Activated CD8-positive, alpha-beta memory T cell treated with anti-CD3 and anti-CD28 coated beads for 24 hours (primary cell): Measurements from ENCODE around the gene LRIT3.

ENCODE experiments used
- DNase-seq: peaks from one replicate; pipeline ENCODE4 v3.0.0-alpha.2; 2020

Gene LRIT3, protein sequence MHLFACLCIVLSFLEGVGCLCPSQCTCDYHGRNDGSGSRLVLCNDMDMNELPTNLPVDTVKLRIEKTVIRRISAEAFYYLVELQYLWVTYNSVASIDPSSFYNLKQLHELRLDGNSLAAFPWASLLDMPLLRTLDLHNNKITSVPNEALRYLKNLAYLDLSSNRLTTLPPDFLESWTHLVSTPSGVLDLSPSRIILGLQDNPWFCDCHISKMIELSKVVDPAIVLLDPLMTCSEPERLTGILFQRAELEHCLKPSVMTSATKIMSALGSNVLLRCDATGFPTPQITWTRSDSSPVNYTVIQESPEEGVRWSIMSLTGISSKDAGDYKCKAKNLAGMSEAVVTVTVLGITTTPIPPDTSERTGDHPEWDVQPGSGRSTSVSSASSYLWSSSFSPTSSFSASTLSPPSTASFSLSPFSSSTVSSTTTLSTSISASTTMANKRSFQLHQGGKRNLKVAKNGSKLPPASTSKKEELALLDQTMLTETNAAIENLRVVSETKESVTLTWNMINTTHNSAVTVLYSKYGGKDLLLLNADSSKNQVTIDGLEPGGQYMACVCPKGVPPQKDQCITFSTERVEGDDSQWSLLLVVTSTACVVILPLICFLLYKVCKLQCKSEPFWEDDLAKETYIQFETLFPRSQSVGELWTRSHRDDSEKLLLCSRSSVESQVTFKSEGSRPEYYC

DNA sequence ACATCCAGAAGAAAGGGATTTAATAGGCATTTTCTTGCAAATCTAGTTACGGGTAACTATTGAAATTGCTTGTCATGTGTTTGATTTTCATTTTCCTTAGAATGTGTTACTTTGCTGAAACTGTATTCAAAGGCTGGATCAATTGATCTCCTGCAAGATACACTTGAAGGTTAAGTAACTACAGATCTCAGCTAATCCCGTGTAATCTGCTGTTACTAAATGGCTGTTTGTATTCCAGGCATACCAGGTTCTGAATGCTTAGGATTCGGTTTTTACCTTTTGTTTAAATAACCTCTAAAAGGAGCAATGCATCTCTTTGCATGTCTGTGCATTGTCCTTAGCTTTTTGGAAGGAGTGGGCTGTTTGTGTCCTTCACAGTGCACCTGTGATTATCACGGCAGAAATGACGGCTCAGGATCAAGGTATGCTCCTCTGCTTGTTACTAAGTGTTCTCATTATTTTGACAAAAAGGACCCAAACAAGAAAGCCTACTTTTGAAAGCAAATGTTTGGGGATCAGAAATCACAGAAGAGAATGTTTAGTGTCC is at the start of gene LRIT3:
TSS of gene LRIT3 (plus strand) at position 212 of the 547 bp plus-strand sequence. CDS start at position 307, 95 bp downstream.
- no peak for DNase-seq

- DNase-seq: no peak
These were observed 49.0 kb upstream of the LRIT3 start for GRCh38 chr4:109798866-109799265.

GRCh38 chr4:109801099-109801789 is 46.7 kb upstream of the LRIT3 start:
- no peak for DNase-seq

- DNase-seq: no peak
These were observed 46.0 kb upstream of the LRIT3 start, which contains the start of gene CFI for GRCh38 chr4:109801895-109802319. TSS of gene CFI (minus strand) at chr4:109801999. CDS start at chr4:109801971, 28 bp downstream.

GRCh38 chr4:109803924-109804571 is 43.9 kb upstream of the LRIT3 start:
- DNase-seq: no peak

- no peak for DNase-seq
These were observed 38.3 kb upstream of the LRIT3 start for GRCh38 chr4:109809655-109810054.

- no peak for DNase-seq
These were observed 37.1 kb upstream of the LRIT3 start for GRCh38 chr4:109810552-109811387.

GRCh38 chr4:109811707-109812106 is 36.2 kb upstream of the LRIT3 start:
- DNase-seq: no peak

DNA sequence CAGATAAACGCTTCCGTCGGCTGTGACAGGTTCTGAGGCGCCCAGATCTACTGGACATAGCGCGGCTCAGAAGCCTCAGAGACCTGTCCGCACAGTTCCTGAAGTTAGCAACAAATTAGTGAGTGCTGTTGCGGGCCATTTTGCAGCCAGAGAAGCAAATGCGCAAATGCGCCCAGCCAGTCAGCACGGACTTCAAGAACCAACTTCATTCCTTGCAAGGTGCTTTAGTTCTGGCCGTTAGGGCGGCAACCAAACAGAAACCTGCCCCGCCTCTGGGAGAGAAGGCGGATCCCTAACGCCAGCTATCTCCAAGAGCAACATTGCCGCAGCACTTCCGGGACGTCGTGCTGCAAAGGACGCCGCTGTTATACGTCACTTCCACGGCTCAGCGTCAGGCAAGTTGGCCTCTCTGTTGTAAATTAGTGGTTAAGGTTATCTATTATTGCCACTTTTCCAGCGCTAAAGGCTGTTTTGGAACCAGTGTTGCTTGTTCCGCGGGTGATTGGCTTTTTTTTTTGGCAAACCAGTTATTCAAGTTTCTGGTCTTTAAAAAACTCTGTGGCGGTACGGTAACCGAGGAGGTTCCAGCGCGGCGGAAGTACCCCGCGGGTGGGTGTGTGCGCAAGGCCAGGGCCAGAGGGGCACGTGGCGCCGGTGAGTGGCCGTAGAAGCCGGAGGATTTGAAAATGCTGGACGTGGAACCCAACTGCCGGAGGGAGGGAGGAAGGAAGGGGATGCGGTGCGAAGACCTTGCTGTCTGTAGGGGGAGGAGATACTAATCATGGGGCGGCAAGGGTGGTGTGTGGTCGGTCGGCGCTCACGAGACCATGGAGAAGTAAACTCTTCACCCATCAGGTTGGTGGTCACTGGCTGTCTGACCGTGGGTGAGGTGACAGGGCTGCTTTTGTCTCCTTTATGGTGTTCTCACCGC is 32.5 kb upstream of the LRIT3 start, which contains the start of gene GAR1:
TSS of gene GAR1 (plus strand) at position 612 of the 931 bp plus-strand sequence. CDS start 403 bp downstream, outside the sequence.
- DNase-seq: peak; percentile 89

- DNase-seq: no peak
These were observed 31.8 kb upstream of the LRIT3 start for GRCh38 chr4:109816082-109816442.

DNA sequence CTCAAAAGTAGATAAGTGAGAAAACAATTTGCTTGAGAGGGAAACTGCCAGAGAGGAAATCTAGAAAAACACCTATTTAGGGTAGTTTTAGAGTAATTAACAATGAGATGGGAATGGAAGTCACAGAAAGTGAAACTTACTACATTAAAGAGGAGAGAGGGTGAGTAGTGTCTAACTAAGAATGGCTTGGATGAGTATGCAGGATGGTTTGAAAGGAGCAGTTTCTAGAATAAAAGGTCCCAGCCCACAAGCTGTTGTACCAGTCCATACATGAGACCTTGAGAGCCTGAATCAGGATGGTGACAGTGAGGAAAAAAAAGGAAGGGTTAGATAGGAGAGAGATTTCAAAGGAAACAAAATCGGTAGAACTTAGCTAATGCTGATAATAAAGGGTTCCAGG is 31.0 kb upstream of the LRIT3 start:
- DNase-seq: no peak

- no peak for DNase-seq
These were observed 29.6 kb upstream of the LRIT3 start for GRCh38 chr4:109818268-109818667.

- no peak for DNase-seq
These were observed 27.3 kb upstream of the LRIT3 start for GRCh38 chr4:109820563-109820962.

- no peak for DNase-seq
These were observed 26.7 kb upstream of the LRIT3 start for GRCh38 chr4:109821185-109821584.

GRCh38 chr4:109826719-109827118 is 21.2 kb upstream of the LRIT3 start:
- no peak for DNase-seq

GRCh38 chr4:109827672-109828071 is 20.2 kb upstream of the LRIT3 start, which contains the start of gene RRH:
TSS of gene RRH (plus strand) at chr4:109827972. CDS start at chr4:109828028, 56 bp downstream.
- no peak for DNase-seq

DNA sequence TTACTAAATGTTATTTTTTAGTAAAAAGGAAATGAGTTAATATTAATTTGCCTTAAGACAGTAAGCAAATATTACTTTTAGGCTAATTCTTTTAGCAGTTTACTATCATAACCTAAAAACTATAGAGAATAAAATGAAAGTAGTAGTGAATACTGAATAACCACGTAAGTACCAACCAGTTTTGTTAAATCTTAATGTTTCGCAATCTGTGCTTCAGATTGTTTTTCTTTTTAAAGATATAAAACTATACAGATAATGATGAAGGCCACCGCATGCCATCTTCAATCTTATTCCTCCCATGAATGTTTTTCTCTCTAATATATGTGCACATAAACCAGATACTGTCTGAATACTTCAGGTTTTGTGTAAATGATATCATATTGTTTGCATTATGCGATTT is 14.2 kb upstream of the LRIT3 start:
- no peak for DNase-seq

DNA sequence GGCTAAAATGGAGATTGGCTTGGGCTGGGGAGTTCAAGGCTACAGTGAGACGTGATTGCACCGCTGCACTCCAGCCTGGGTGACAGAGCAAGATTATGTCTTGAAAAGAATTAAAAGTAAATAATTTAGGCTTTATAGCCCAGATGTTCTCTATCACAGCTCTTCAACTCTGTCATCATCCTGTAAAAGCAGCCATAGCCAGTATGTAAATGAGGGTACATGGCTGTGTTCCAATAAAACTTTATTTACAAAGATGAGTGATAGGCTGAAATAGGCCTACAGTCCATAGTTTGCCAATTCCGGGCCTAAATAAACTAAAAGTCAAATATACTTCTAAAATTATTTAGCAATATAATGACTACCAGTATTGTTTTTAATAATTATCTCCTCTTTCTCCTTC is 10.9 kb upstream of the LRIT3 start:
- no peak for DNase-seq

GRCh38 chr4:109846395-109847098 is 1.4 kb upstream of the LRIT3 start:
- no peak for DNase-seq

GRCh38 chr4:109848501-109848900 is 594 bp downstream of the LRIT3 start:
- DNase-seq: no peak
